GM23338 (cell line): ENCODE results near the gene ENTHD1. TPM values are rescaled to one million over a fixed set of nuclear protein-coding genes. Genes with fewer than 3 reads are reported as not detected.

Source experiments
- ATAC-seq: fragments of 200-7000 bp; cut with Tn5 transposase; 3 replicates; pipeline ENCODE4 v1.9.1; 2020
- DNase-seq: peaks from one replicate; pipeline ENCODE4 v3.0.0-alpha.2; 2015; ENCODE audit warnings: low spot score
- H2AFZ ChIP-seq: fragments of 200-600 bp; sonication (generic); 2 replicates; pipeline ENCODE4 v1.8.0; 2016; ENCODE audit warnings: antibody characterized with exemption, mild to moderate bottlenecking, moderate library complexity
- H3F3A ChIP-seq: fragments of 200-600 bp; sonication (generic); replicated peaks from 2 replicates; pipeline ENCODE4 v1.8.0; 2017; ENCODE audit warnings: antibody characterized with exemption, mixed run types, low read depth
- H3K27ac ChIP-seq: fragments of 200-600 bp; sonication (generic); 2 replicates; pipeline ENCODE4 v1.6.1; 2016; ENCODE audit warnings: low read depth
- H3K27me3 ChIP-seq: fragments of 200-600 bp; sonication (generic); 2 replicates; pipeline ENCODE4 v1.8.0; 2016; ENCODE audit warnings: mild to moderate bottlenecking, mixed run types, moderate library complexity; ENCODE audit not compliant: insufficient read depth
- H3K36me3 ChIP-seq: fragments of 200-600 bp; sonication (generic); 2 replicates; pipeline ENCODE4 v1.8.0; 2016; ENCODE audit warnings: mild to moderate bottlenecking; ENCODE audit not compliant: insufficient read depth
- H3K4me1 ChIP-seq: fragments of 200-600 bp; sonication (generic); 2 replicates; pipeline ENCODE4 v1.8.0; 2016; ENCODE audit warnings: mild to moderate bottlenecking, moderate library complexity; ENCODE audit not compliant: insufficient read depth
- H3K4me2 ChIP-seq: fragments of 200-600 bp; sonication (generic); 2 replicates; pipeline ENCODE4 v1.7.1; 2017; ENCODE audit warnings: mixed run types
- H3K4me3 ChIP-seq: fragments of 200-600 bp; sonication (generic); 2 replicates; pipeline ENCODE4 v1.6.1; 2016; ENCODE audit warnings: mixed run types
- H3K79me2 ChIP-seq: fragments of 200-600 bp; sonication (generic); replicated peaks from 2 replicates; pipeline ENCODE4 v1.8.0; 2017; ENCODE audit warnings: mild to moderate bottlenecking; ENCODE audit not compliant: insufficient read depth
- H3K9me2 ChIP-seq: fragments of 200-600 bp; sonication (generic); 2 replicates; pipeline ENCODE4 v1.8.0; 2017; ENCODE audit not compliant: insufficient read depth
- H4K20me1 ChIP-seq: fragments of 200-600 bp; sonication (generic); replicated peaks from 2 replicates; pipeline ENCODE4 v1.8.0; 2017; ENCODE audit warnings: mild to moderate bottlenecking; ENCODE audit not compliant: insufficient read depth
- H3K27ac Mint-ChIP-seq: 2 replicates; pipeline ENCODE4 v1.8.0; 2020; ENCODE audit warnings: inconsistent platforms, mild to moderate bottlenecking, moderate library complexity, mixed read lengths
- H3K27me3 Mint-ChIP-seq: 3 replicates; pipeline ENCODE4 v1.8.0; 2022; ENCODE audit warnings: low read depth, mild to moderate bottlenecking, moderate library complexity, mixed read lengths, inconsistent platforms; ENCODE audit not compliant: insufficient read depth, poor library complexity
- H3K36me3 Mint-ChIP-seq: 3 replicates; pipeline ENCODE4 v1.8.0; 2021; ENCODE audit warnings: low read depth, mild to moderate bottlenecking, inconsistent platforms, moderate library complexity, mixed read lengths
- H3K4me1 Mint-ChIP-seq: 3 replicates; pipeline ENCODE4 v1.8.0; 2020; ENCODE audit warnings: mild to moderate bottlenecking, inconsistent platforms, mixed read lengths
- H3K4me3 Mint-ChIP-seq: 3 replicates; pipeline ENCODE4 v1.8.0; 2021; ENCODE audit warnings: moderate library complexity, mild to moderate bottlenecking, inconsistent platforms, mixed read lengths
- H3K9me3 Mint-ChIP-seq: 3 replicates; pipeline ENCODE4 v1.8.0; 2020; ENCODE audit warnings: moderate library complexity, mild to moderate bottlenecking, inconsistent platforms, mixed read lengths
- CREB1 ChIP-seq: fragments of 250-450 bp; sonication (Bioruptor Pico); IDR thresholded peaks from 2 replicates; pipeline ENCODE4 v1.5.0; 2020; ENCODE audit warnings: low read depth, mild to moderate bottlenecking, moderate library complexity
- ETS1 ChIP-seq: IDR thresholded peaks from 2 replicates; pipeline ENCODE4 v1.6.1; 2016; ENCODE audit warnings: antibody characterized with exemption
- EZH2 ChIP-seq: fragments of 200-600 bp; sonication (generic); IDR thresholded peaks from one replicate; pipeline ENCODE4 v1.8.0; 2017; ENCODE audit warnings: antibody characterized with exemption, mild to moderate bottlenecking, low read depth; ENCODE audit not compliant: unreplicated experiment
- EZH2phosphoT487 ChIP-seq: fragments of 200-600 bp; sonication (generic); IDR thresholded peaks from one replicate; pipeline ENCODE4 v1.8.1; 2018; ENCODE audit warnings: antibody characterized with exemption; ENCODE audit not compliant: unreplicated experiment
- JUNB ChIP-seq: IDR thresholded peaks from one replicate; pipeline ENCODE4 v1.6.1; 2016; ENCODE audit warnings: antibody characterized with exemption; ENCODE audit not compliant: unreplicated experiment
- NANOG ChIP-seq: IDR thresholded peaks from 2 replicates; pipeline ENCODE4 v1.6.1; 2016; ENCODE audit warnings: antibody characterized with exemption, borderline replicate concordance
- POLR2AphosphoS5 ChIP-seq: IDR thresholded peaks from 2 replicates; pipeline ENCODE4 v1.6.1; 2016; ENCODE audit warnings: antibody characterized with exemption, low read depth
- STAT1 ChIP-seq: IDR thresholded peaks from one replicate; pipeline ENCODE4 v1.6.1; 2016; ENCODE audit warnings: antibody characterized with exemption; ENCODE audit not compliant: unreplicated experiment
- ZNF114 ChIP-seq: fragments of 250-450 bp; sonication (Bioruptor Pico); IDR thresholded peaks from 2 replicates; pipeline ENCODE4 v1.5.0; 2020; ENCODE audit warnings: mild to moderate bottlenecking, moderate library complexity
- ZNF331 ChIP-seq: fragments of 250-450 bp; sonication (Bioruptor Pico); IDR thresholded peaks from 2 replicates; pipeline ENCODE4 v1.5.0; 2020; ENCODE audit warnings: low read depth, mild to moderate bottlenecking, moderate library complexity
- ZNF462 ChIP-seq: fragments of 250-450 bp; sonication (Bioruptor Pico); IDR thresholded peaks from 2 replicates; pipeline ENCODE4 v1.5.0; 2020; ENCODE audit warnings: mild to moderate bottlenecking, moderate library complexity
- polyA plus RNA-seq: library from polyadenylated mRNA; unstranded; fragments of >200 nt; fragmentation: Nextera tagmentation; extraction: Ambion mirVana; gene quantifications from 2 replicates; pipeline ENCODE4 v1.2.1, GENCODE V29; 2016
- total RNA-seq: library from RNA; depleted of rRNA; stranded (reverse); fragments of >200 nt; shearing (Covaris generic); gene quantifications from 2 replicates; pipeline ENCODE4 v1.2.3, GENCODE V29; 2014
- TF ChIP-seq, protein P1 (sequence below): IDR thresholded peaks from one replicate; pipeline ENCODE4 v1.6.1; 2018; ENCODE audit warnings: antibody characterized with exemption; ENCODE audit not compliant: unreplicated experiment
- TF ChIP-seq, protein P2 (sequence below), 2 experiments: fragments of 200-600 bp in 1 of 2; sonication (generic) in 1 of 2; conservative IDR thresholded peaks; 2 replicates each; pipeline versions ENCODE4 v1.5.1 to v1.6.1; 2016 to 2017; ENCODE audit warnings: antibody characterized with exemption in 2 of 2, low read depth in 2 of 2, mild to moderate bottlenecking in 2 of 2, moderate library complexity in 1 of 2

ENTHD1 gene
- total and polyA plus RNA-seq, 2 experiments from 2014 or later: not detected

- H3K4me3 Mint-ChIP-seq: no peak overlapping the region
- no peak overlapping the region for H3K4me2 ChIP-seq
- H3K36me3 Mint-ChIP-seq: no peaks in the 10 kb centered on the region
- peaks cover 5% of the 10 kb centered on the region; the same call in 2 of the 3 replicates for H3K4me1 Mint-ChIP-seq
- no peaks in the 10 kb centered on the region for H4K20me1 ChIP-seq
- no peaks in the 10 kb centered on the region for H3K27me3 ChIP-seq
- no peak for TF ChIP-seq CREB1 (CRISPR knock-in tag)
- no peak for TF ChIP-seq ZNF331 (CRISPR knock-in tag)
- no peak for TF ChIP-seq NANOG
- no peak for TF ChIP-seq POLR2AphosphoS5
- no peak for TF ChIP-seq EZH2phosphoT487
- no peak for TF ChIP-seq EZH2
- no peak for TF ChIP-seq JUNB
- no peak for TF ChIP-seq ZNF462 (CRISPR knock-in tag)
- TF ChIP-seq ZNF114 (CRISPR knock-in tag): no peak
- TF ChIP-seq ETS1: no peak
- no peak for TF ChIP-seq STAT1
- TF ChIP-seq, protein P1, sequence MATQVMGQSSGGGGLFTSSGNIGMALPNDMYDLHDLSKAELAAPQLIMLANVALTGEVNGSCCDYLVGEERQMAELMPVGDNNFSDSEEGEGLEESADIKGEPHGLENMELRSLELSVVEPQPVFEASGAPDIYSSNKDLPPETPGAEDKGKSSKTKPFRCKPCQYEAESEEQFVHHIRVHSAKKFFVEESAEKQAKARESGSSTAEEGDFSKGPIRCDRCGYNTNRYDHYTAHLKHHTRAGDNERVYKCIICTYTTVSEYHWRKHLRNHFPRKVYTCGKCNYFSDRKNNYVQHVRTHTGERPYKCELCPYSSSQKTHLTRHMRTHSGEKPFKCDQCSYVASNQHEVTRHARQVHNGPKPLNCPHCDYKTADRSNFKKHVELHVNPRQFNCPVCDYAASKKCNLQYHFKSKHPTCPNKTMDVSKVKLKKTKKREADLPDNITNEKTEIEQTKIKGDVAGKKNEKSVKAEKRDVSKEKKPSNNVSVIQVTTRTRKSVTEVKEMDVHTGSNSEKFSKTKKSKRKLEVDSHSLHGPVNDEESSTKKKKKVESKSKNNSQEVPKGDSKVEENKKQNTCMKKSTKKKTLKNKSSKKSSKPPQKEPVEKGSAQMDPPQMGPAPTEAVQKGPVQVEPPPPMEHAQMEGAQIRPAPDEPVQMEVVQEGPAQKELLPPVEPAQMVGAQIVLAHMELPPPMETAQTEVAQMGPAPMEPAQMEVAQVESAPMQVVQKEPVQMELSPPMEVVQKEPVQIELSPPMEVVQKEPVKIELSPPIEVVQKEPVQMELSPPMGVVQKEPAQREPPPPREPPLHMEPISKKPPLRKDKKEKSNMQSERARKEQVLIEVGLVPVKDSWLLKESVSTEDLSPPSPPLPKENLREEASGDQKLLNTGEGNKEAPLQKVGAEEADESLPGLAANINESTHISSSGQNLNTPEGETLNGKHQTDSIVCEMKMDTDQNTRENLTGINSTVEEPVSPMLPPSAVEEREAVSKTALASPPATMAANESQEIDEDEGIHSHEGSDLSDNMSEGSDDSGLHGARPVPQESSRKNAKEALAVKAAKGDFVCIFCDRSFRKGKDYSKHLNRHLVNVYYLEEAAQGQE: no peak
- TF ChIP-seq, protein P2, sequence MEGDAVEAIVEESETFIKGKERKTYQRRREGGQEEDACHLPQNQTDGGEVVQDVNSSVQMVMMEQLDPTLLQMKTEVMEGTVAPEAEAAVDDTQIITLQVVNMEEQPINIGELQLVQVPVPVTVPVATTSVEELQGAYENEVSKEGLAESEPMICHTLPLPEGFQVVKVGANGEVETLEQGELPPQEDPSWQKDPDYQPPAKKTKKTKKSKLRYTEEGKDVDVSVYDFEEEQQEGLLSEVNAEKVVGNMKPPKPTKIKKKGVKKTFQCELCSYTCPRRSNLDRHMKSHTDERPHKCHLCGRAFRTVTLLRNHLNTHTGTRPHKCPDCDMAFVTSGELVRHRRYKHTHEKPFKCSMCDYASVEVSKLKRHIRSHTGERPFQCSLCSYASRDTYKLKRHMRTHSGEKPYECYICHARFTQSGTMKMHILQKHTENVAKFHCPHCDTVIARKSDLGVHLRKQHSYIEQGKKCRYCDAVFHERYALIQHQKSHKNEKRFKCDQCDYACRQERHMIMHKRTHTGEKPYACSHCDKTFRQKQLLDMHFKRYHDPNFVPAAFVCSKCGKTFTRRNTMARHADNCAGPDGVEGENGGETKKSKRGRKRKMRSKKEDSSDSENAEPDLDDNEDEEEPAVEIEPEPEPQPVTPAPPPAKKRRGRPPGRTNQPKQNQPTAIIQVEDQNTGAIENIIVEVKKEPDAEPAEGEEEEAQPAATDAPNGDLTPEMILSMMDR (conservative IDR thresholded peaks at IDR 0.05; ENCODE audit: low read depth in 2 of 2): no peak
- H3F3A ChIP-seq: no peaks in the 10 kb centered on the region
- no peak overlapping the region for H3K4me3 ChIP-seq
- H3K79me2 ChIP-seq: no peaks in the 10 kb centered on the region
- H3K27ac Mint-ChIP-seq: no peak overlapping the region
- H3K9me2 ChIP-seq: no peaks in the 10 kb centered on the region
- no peaks in the 10 kb centered on the region for H3K36me3 ChIP-seq
- no peaks in the 10 kb centered on the region for H3K4me1 ChIP-seq
- H3K9me3 Mint-ChIP-seq: no peaks in the 10 kb centered on the region
- H3K27me3 Mint-ChIP-seq: peaks cover 10% of the 10 kb centered on the region
- DNase-seq (no peak), ATAC-seq (no peak)
- H2AFZ ChIP-seq: no peak overlapping the region
- H3K27ac ChIP-seq: no peak overlapping the region
Observed at GRCh38 chr22:39809772-39810557, 83.6 kb downstream of the ENTHD1 start.
